Activated B cell treated with CpG ODN at 0.5 μM for 24 hours (primary cell): ENCODE results near the gene GPR148. TPM values are rescaled to one million over a fixed set of nuclear protein-coding genes. Genes with fewer than 3 reads are reported as not detected.

ENCODE experiments used
- ATAC-seq: fragments of 200-7000 bp; cut with Tn5 transposase; one replicate; pipeline ENCODE4 v1.10.0; 2021; ENCODE audit warnings: low read depth, mild to moderate bottlenecking, moderate library complexity
- CTCF ChIA-PET: fragments of 350-600 bp; sonication (Branson Sonifier 250); formaldehyde crosslinking; loops from one replicate; lab custom pipeline; 2021; ENCODE audit warnings: antibody characterized with exemption; lab: Charles Lee
- POLR2A ChIA-PET: fragments of 350-600 bp; sonication (Branson Sonifier 250); formaldehyde crosslinking; loops from one replicate; lab custom pipeline; 2021; ENCODE audit warnings: antibody characterized with exemption; lab: Charles Lee
- DNase-seq: peaks from one replicate; pipeline ENCODE4 v3.0.0; 2022
- H3K27ac Mint-ChIP-seq: one replicate; pipeline ENCODE4 v1.8.0; 2020; ENCODE audit warnings: mixed read lengths
- H3K27me3 Mint-ChIP-seq: one replicate; pipeline ENCODE4 v1.8.0; 2021; ENCODE audit warnings: mixed read lengths
- H3K36me3 Mint-ChIP-seq: one replicate; pipeline ENCODE4 v1.8.0; 2021; ENCODE audit warnings: low read depth, mixed read lengths
- H3K4me1 Mint-ChIP-seq: one replicate; pipeline ENCODE4 v1.8.0; 2021; ENCODE audit warnings: mixed read lengths
- H3K4me3 Mint-ChIP-seq: one replicate; pipeline ENCODE4 v1.8.0; 2020; ENCODE audit warnings: mild to moderate bottlenecking, mixed read lengths
- H3K9me3 Mint-ChIP-seq: one replicate; pipeline ENCODE4 v1.8.0; 2020; ENCODE audit warnings: mixed read lengths
- intact Hi-C: fragments of 100-400 bp; cut with micrococcal nuclease; formaldehyde crosslinking; loops from one replicate; pipeline ENCODE4 v1.15.1; 2024
- total RNA-seq: library from RNA; stranded (reverse); gene quantifications from 2 replicates; pipeline ENCODE4 v1.2.3, GENCODE V29; 2022
- TF ChIP-seq, protein P1 (sequence below): fragments of 200-600 bp; IDR thresholded peaks from one replicate; pipeline ENCODE4 v1.8.0; 2022; ENCODE audit warnings: antibody characterized with exemption, mild to moderate bottlenecking

The GPR148 gene
- total RNA-seq, 1 donor from 2014 or later: not detected

DNA sequence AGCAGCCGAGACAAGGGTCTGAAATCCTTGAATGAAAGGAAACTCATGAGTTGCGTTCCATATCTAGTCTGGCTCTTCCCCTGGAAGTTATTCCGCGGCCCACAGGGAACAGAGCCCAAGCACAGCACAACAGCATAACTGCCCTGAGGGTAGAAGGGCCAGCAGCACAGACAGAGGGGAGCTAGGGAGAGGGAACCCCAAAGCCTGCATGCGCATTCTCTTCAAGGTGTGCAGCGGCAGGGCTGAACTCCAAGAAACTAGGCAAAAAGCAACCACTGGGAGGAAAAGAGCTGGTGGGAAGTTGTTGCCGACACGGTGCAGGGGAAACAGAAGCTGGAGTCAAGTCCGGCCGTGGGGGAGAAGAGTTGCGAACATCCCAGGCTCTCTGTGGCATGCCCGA is 11.8 kb downstream of the GPR148 start:
- no peak overlapping the region for H3K4me3 Mint-ChIP-seq
- no peak for DNase-seq
- ChIA-PET POLR2A (no interaction called here), CTCF (no interaction called here)
- TF ChIP-seq, protein P1, sequence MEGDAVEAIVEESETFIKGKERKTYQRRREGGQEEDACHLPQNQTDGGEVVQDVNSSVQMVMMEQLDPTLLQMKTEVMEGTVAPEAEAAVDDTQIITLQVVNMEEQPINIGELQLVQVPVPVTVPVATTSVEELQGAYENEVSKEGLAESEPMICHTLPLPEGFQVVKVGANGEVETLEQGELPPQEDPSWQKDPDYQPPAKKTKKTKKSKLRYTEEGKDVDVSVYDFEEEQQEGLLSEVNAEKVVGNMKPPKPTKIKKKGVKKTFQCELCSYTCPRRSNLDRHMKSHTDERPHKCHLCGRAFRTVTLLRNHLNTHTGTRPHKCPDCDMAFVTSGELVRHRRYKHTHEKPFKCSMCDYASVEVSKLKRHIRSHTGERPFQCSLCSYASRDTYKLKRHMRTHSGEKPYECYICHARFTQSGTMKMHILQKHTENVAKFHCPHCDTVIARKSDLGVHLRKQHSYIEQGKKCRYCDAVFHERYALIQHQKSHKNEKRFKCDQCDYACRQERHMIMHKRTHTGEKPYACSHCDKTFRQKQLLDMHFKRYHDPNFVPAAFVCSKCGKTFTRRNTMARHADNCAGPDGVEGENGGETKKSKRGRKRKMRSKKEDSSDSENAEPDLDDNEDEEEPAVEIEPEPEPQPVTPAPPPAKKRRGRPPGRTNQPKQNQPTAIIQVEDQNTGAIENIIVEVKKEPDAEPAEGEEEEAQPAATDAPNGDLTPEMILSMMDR: no peak
- H3K9me3 Mint-ChIP-seq: no peaks in the 10 kb centered on the region
- H3K27me3 Mint-ChIP-seq: peaks cover 18% of the 10 kb centered on the region
- H3K36me3 Mint-ChIP-seq: no peaks in the 10 kb centered on the region
- intact Hi-C loops: no loop called here
- H3K27ac Mint-ChIP-seq: no peak overlapping the region
- H3K4me1 Mint-ChIP-seq: no peaks in the 10 kb centered on the region
- no peak for ATAC-seq

DNA sequence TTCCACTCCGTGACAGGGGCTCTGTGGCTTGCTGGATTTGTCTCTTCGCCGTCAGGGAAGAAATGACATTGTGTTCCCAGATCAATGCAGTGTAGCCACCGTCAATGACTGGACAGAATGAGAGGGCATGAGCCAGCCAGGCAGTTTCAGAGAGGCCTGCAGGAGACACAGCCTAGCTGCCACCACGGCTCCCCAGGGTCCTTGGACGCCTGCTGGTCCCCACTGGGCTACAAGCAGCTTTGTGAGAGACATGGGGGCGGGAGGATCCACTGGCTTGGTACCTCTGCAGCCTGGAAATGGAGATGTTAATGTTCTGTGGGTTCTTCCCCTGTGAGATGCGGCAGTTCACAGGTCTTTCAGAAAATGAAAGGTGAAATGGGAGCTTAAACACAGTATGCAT is 14.4 kb downstream of the GPR148 start:
- ATAC-seq (no peak), DNase-seq (no peak)
- no peaks in the 10 kb centered on the region for H3K9me3 Mint-ChIP-seq
- no peaks in the 10 kb centered on the region for H3K4me1 Mint-ChIP-seq
- peaks cover 13% of the 10 kb centered on the region for H3K27me3 Mint-ChIP-seq
- ChIA-PET POLR2A (no interaction called here), CTCF (no interaction called here)
- TF ChIP-seq, protein P1: no peak
- no peaks in the 10 kb centered on the region for H3K36me3 Mint-ChIP-seq
- no peak overlapping the region for H3K27ac Mint-ChIP-seq
- intact Hi-C loops: no loop called here
- H3K4me3 Mint-ChIP-seq: no peak overlapping the region

DNA sequence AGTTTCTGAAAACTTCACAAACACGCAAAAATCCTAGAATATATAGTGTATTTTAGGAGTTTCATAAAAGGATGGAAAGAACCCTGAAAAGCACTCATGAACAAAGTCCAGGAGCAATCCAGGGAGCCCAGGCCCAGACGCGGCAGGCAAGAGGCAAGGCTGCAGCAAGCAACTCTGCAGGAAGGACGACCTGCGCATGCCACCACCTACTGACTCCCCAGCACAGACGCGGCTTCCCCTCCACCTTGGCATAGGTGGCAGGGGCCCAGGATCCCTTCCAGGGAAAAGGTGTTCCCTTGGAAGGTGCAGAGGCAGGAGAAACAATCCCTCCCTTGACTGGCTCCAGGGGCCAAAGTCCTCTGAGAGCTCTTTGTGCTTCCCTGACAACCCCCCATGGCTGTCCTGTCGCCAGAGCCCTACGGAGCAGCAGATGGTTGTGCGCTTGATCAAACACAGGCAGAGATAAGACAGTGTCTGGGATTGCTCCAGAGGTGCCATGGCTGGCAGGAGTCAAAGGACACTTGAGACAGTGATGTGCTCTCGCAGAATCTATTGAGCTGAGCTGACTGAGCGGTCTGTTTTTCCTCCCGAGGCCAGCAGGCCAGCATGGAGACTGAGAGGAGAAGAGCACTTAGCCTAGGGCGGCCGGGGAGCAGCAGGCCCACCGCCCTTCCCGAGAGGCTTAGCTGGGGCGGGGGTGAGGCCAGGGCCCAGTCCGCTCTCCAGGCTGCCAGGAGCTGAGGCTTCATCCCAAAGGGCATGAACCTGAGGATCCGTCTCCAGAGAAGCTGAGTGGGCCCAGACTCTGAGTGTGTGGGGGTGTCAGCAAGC is 15.6 kb downstream of the GPR148 start:
- Mint-ChIP-seq H3K27me3 (peaks cover 11% of the 10 kb centered on the region), H3K36me3 (no peaks in the 10 kb centered on the region), H3K4me3 (no peak overlapping the region), H3K27ac (no peak overlapping the region), H3K9me3 (no peaks in the 10 kb centered on the region), H3K4me1 (no peaks in the 10 kb centered on the region)
- ChIA-PET POLR2A (no interaction called here), CTCF (no interaction called here)
- TF ChIP-seq, protein P1: no peak
- ATAC-seq (no peak), DNase-seq (no peak)
- intact Hi-C loops: no loop called here

DNA sequence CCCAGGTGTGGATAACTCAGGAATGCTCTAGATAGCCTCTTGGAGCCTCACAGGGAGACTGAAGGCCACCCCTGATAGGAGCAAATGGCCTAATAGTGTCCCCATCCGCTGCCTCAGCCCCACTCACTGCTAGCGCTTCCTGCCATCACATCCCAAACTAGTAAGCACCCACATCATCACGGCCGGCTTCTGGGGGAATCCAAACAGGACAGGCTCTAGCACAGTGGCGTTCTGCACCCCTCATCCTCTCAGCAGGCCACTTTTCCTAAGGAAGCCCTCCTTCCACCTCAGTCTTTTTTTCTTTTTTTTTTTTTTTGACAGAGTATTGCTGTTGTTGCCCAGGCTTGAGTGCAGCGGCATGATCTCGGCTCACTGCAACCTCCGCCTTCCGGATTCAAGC is 20.2 kb downstream of the GPR148 start:
- H3K36me3 Mint-ChIP-seq: no peaks in the 10 kb centered on the region
- ChIA-PET CTCF (no interaction called here), POLR2A (no interaction called here)
- DNase-seq (no peak), ATAC-seq (no peak)
- TF ChIP-seq, protein P1: no peak
- no peak overlapping the region for H3K27ac Mint-ChIP-seq
- no peaks in the 10 kb centered on the region for H3K4me1 Mint-ChIP-seq
- H3K4me3 Mint-ChIP-seq: no peak overlapping the region
- peaks cover 12% of the 10 kb centered on the region for H3K27me3 Mint-ChIP-seq
- intact Hi-C loops: no loop called here
- no peaks in the 10 kb centered on the region for H3K9me3 Mint-ChIP-seq

DNA sequence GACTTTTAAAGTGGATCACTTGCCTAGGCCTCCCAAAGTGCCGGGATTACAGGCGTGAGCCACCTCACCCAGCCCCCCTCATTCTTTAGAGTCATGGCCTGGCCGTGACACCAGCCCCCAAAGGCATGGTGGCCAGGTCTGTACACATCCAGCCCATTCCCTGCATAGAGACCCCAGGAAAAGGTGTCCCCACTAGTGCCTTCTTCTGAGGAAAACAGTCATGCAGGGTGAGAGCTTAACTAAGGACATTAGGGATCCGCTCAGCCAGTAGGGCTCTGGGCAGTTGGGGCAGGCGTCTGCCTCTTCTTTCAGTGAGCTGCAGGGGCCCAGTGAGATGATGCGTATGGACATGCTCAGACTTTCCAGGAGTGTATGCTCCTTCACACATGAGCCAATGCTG is 20.8 kb downstream of the GPR148 start:
- H3K27me3 Mint-ChIP-seq: peaks cover 10% of the 10 kb centered on the region
- H3K4me1 Mint-ChIP-seq: no peaks in the 10 kb centered on the region
- no peak for ATAC-seq
- no peak overlapping the region for H3K4me3 Mint-ChIP-seq
- H3K36me3 Mint-ChIP-seq: no peaks in the 10 kb centered on the region
- intact Hi-C loops: no loop called here
- no peak overlapping the region for H3K27ac Mint-ChIP-seq
- CTCF ChIA-PET: no interaction called here
- H3K9me3 Mint-ChIP-seq: no peaks in the 10 kb centered on the region
- POLR2A ChIA-PET: interaction anchor here (0.6 kb wide), 1 partner anchor 399 kb away, joined by 3 read pairs; no protein-coding TSS in a partner anchor
- no peak for DNase-seq
- TF ChIP-seq, protein P1: no peak
